HEK293 (cell line): Measurements from ENCODE around the gene CEMP1.

ENCODE experiments used
- ZNF169 ChIP-seq: fragments of 450-650 bp; formaldehyde crosslinking; IDR thresholded peaks from 2 replicates; pipeline ENCODE4 v1.5.1; 2016; ENCODE audit warnings: missing biosample characterization, missing genetic modification characterization
- TF ChIP-seq, protein P1 (sequence below): fragments of 450-650 bp; formaldehyde crosslinking; IDR thresholded peaks from 2 replicates; pipeline ENCODE4 v1.5.1; 2016; ENCODE audit warnings: missing biosample characterization, missing genetic modification characterization
- TF ChIP-seq, protein P2 (sequence below): fragments of 450-650 bp; formaldehyde crosslinking; IDR thresholded peaks from 2 replicates; pipeline ENCODE4 v1.5.1; 2016; ENCODE audit warnings: missing biosample characterization, missing genetic modification characterization

DNA sequence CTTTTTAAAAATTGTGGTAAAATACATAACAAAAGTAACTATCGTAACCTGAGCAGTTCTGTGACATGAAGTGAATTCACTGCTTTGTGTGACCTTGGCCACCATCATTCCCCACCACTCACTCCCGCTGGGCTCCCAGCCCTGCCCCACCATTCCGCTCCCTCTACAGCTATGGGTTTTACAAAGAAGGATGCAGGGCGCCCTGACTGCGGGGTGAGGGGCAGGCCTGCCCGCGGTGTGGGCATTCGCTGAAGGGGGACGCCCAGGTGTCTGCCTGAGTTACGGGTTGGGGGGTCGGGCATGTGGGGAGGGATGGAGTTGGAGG is at the start of gene CEMP1:
- TF ChIP-seq, protein P1, sequence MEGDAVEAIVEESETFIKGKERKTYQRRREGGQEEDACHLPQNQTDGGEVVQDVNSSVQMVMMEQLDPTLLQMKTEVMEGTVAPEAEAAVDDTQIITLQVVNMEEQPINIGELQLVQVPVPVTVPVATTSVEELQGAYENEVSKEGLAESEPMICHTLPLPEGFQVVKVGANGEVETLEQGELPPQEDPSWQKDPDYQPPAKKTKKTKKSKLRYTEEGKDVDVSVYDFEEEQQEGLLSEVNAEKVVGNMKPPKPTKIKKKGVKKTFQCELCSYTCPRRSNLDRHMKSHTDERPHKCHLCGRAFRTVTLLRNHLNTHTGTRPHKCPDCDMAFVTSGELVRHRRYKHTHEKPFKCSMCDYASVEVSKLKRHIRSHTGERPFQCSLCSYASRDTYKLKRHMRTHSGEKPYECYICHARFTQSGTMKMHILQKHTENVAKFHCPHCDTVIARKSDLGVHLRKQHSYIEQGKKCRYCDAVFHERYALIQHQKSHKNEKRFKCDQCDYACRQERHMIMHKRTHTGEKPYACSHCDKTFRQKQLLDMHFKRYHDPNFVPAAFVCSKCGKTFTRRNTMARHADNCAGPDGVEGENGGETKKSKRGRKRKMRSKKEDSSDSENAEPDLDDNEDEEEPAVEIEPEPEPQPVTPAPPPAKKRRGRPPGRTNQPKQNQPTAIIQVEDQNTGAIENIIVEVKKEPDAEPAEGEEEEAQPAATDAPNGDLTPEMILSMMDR (tag by site-specific recombination): no peak
- TF ChIP-seq, protein P2, sequence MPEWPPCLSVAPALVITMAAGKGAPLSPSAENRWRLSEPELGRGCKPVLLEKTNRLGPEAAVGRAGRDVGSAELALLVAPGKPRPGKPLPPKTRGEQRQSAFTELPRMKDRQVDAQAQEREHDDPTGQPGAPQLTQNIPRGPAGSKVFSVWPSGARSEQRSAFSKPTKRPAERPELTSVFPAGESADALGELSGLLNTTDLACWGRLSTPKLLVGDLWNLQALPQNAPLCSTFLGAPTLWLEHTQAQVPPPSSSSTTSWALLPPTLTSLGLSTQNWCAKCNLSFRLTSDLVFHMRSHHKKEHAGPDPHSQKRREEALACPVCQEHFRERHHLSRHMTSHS (tag by site-specific recombination): no peak
- no peak for TF ChIP-seq ZNF169
